Measurements from ENCODE around the gene LRRC57.

DNA sequence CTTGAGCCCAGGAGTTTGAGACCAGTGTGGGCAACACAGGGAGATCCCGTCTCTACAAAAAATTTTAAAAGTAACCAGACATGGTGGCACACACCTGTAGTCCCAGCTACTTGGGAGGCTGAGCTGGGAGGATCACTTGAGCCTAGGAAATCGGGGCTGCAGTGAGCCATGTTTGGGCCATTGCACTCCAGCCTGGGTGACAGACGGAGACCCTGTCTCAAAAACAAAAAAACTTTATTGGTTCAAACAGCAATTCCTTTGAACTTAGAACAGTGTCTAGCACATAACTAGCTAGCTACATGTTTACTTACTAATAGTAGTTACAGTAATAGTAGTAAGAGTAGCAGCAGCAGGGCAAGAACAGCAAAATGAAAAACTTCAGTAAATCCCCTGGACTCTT is 10.1 kb upstream of the LRRC57 start:
- TF ChIP-seq EZH2phosphoT487 (IDR thresholded peaks at IDR 0.05; ENCODE audit: insufficient read depth, low read depth) (no peak), EZH2 (IDR thresholded peaks at IDR 0.05; ENCODE audit: insufficient read depth, poor library complexity, severe bottlenecking) (no peak)

Measured in GM23248 (cell line).